Measurements from ENCODE around the gene PDP2.

The PDP2 gene

DNA sequence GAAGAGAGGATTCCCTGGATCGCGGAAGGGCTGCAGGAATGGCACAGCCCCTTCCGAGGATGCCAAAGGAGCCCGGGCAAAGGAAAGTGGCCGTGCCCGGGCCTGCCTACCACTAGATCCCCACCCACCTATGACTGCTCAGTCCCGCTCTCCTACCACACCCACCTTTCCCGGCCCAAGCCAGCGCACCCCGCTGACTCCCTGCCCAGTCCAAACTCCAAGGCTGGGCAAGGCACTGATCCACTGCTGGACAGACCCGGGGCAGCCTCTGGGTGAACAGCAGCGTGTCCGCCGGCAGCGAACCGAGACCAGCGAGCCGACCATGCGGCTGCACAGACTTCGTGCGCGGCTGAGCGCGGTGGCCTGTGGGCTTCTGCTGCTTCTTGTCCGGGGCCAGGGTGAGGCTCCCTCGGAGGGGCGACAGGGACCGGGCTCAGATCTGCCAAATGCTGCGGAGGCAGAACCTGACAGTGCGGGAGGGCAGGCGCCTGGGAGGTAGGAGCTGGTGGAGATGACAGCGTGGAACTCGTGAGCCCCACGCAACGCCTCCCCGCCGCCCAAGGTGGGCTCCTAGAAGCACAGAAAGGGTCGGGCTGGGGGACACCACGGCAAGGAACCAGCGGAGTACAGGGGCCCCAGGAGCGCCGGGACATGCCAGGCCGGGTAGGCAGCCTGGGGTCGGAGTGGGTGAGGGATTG is 55.1 kb downstream of the PDP2 start, which contains the start of gene CES2:
CES2 (plus strand) TSS at position 203 of the 698 bp plus-strand sequence; CDS start at position 323, 120 bp downstream.
- DNase-seq (ENCODE audit: low read depth in 2 of 2): no peak

DNA sequence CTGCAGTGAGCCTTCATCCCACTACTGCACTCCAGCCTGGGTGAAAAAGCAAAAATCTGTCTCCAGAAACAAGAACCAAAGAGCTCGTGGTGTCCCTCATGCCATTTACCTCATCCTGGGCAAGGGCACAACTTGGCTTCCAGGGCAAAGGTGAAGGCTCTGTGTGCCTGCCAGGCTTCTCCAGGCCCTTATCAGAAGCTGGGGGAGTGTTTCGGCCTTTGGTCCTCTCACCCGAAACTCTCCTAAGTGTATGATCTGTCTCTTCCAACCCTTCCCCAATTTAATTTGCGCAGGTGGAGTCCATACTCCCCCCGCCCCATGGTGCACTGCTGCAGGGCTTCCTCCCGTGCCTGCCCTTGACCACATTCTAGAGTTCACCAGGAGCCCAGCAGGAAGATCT is 56.1 kb downstream of the PDP2 start:
- DNase-seq (ENCODE audit: low read depth in 2 of 2): no peak

DNA sequence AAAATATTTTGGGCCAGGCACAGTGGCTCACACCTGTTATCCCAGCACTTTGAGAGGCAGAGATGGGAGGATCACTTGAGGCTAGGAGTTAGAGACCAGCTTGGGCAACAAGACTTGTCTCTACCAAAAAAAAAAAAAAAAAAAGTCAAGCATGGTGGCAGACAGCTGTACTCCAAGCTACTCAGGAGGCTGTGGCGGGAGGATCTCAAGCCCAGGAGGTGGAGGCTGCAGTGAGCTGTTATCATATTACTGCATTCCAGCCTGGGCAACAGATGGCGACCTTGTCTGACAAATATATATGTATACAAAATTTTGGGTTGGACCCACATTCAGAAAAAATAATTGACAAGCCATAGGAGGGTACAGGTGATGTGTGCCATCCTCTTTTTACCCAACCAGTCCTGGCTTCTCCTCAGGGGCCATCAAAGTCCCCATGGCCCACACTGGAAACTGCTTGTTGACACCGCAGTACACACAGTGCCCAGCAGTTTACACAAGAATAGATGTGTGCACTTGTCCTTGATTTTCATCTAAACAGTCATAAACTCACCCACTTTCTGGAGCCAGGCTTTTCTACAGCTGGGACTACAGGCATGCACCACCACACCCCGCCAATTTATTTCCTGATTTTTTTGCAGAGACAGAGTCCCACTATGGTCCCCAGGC is 56.7 kb downstream of the PDP2 start:
- DNase-seq (ENCODE audit: low read depth in 2 of 2): no peak

DNA sequence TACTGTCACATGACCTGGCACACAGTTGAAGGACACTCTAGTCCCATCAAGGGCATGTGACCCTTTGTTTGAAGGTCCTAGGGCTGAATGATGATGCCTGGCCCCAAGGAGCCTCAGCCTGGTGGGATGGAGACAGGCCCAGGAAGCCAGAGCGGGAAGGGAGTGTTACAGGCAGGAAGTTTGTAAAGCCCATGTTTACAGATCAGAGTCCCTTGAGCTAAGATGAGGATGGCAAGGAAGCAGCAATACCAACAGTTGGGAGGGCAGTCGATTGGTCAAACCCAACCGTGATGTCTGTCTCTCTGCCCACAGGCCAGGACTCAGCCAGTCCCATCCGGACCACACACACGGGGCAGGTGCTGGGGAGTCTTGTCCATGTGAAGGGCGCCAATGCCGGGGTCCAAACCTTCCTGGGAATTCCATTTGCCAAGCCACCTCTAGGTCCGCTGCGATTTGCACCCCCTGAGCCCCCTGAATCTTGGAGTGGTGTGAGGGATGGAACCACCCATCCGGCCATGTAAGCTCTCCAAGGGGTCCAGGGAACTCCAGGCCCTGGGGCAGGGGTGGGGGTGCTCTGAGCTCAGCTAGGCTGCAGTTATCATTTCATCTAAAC is 57.5 kb downstream of the PDP2 start:
- no peak for DNase-seq (ENCODE audit: low read depth in 2 of 2)

DNA sequence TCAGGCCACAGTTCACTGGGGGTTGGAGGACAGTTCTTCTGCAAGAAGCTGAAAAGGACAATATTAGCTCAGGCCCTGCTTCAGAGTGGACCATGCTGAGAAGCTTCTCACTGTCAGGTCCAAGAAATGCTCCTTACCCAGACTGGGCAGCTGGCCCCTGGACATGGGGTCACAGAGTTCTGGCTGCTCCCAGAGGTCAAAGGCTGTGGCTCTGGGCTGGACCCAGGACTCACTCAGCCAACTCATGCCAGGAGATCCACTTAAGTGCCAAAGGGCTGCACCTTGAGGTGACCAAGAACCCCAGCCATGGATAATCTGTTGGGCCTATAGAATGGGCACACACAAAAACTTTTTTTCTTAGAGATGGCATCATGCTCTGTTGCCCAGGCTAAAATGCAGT is 59.1 kb downstream of the PDP2 start:
- DNase-seq (ENCODE audit: low read depth in 2 of 2): no peak

DNA sequence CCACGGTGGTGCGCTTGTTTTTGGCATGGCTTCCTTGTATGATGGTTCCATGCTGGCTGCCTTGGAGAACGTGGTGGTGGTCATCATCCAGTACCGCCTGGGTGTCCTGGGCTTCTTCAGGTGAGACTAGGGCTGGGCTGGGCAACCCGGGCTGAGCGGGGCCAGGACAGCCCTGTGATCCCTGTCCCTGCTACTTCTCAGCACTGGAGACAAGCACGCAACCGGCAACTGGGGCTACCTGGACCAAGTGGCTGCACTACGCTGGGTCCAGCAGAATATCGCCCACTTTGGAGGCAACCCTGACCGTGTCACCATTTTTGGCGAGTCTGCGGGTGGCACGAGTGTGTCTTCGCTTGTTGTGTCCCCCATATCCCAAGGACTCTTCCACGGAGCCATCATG is 59.9 kb downstream of the PDP2 start:
- no peak for DNase-seq (ENCODE audit: low read depth in 2 of 2)
